Stimulated activated CD4-positive, alpha-beta T cell treated with anti-CD3 and anti-CD28 coated beads, Interleukin-12 subunit alpha, Interleukin-12 subunit beta, amount 100 ng/mL, for 48 hours (primary cell): ENCODE measurements around the gene BAAT.
"Not testable (repeated sequence)": the region's sequence is repeated elsewhere in the genome, so short reads cannot be mapped to it uniquely, and the experiment has no call there.

ENCODE experiments used
- DNase-seq, 3 donors: peaks; one replicate each; pipeline ENCODE4 v3.0.0-alpha.2; 2020; ENCODE audit warnings: low read depth in 2 of 3, low spot score in 1 of 3

BAAT gene

GRCh38 chr9:101384873-101385536 lies at the start of gene BAAT:
Gene BAAT, minus strand, starts transcription at chr9:101385006. Its CDS starts 13,602 bp downstream, at chr9:101371404.
- DNase-seq, result not testable (repeated sequence)

- no peak for DNase-seq
Observed at GRCh38 chr9:101433229-101433628, 48.4 kb upstream of the BAAT start.

- DNase-seq, result no peak
Observed at GRCh38 chr9:101432740-101433139, 47.9 kb upstream of the BAAT start.

GRCh38 chr9:101432171-101432570 lies 47.4 kb upstream of the BAAT start:
- no peak for DNase-seq

- no peak for DNase-seq
Observed at GRCh38 chr9:101429736-101430135, 44.9 kb upstream of the BAAT start.

- no peak for DNase-seq
Observed at GRCh38 chr9:101428909-101429308, 44.1 kb upstream of the BAAT start.

GRCh38 chr9:101427957-101428655 lies 43.3 kb upstream of the BAAT start:
- DNase-seq, result no peak

GRCh38 chr9:101427358-101427757 lies 42.6 kb upstream of the BAAT start:
- DNase-seq, result no peak

- no peak for DNase-seq
Observed at GRCh38 chr9:101421653-101422065, 36.9 kb upstream of the BAAT start.

GRCh38 chr9:101419863-101420262 lies 35.1 kb upstream of the BAAT start:
- DNase-seq, result no peak

GRCh38 chr9:101418518-101419430 lies 34.0 kb upstream of the BAAT start:
- DNase-seq, result no peak

- DNase-seq, result no peak
Observed at GRCh38 chr9:101417977-101418376, 33.2 kb upstream of the BAAT start.

GRCh38 chr9:101417389-101417788 lies 32.6 kb upstream of the BAAT start:
- no peak for DNase-seq

- DNase-seq, result no peak
Observed at GRCh38 chr9:101415578-101415977, 30.8 kb upstream of the BAAT start.

GRCh38 chr9:101414839-101415238 lies 30.0 kb upstream of the BAAT start:
- no peak for DNase-seq

- no peak for DNase-seq
Observed at GRCh38 chr9:101409079-101409477, 24.3 kb upstream of the BAAT start.

- no peak for DNase-seq
Observed at GRCh38 chr9:101408374-101409078, 23.7 kb upstream of the BAAT start.

GRCh38 chr9:101403516-101404285 lies 18.9 kb upstream of the BAAT start:
- no peak for DNase-seq

GRCh38 chr9:101400120-101400519 lies 15.3 kb upstream of the BAAT start:
- DNase-seq, result no peak

- no peak for DNase-seq
Observed at GRCh38 chr9:101399643-101399970, 14.8 kb upstream of the BAAT start.
